Astrocyte (in vitro differentiated cells and primary cell): ENCODE measurements around the gene SEC14L3.

Experiments
- EZH2 ChIP-seq: IDR thresholded peaks from 2 replicates; pipeline ENCODE4 v1.6.1; 2012; ENCODE audit warnings: mild to moderate bottlenecking, low read length, inconsistent platforms; ENCODE audit not compliant: insufficient read depth
- TF ChIP-seq, protein P1 (sequence below): IDR thresholded peaks from 2 replicates; pipeline ENCODE4 v1.5.1; 2011; ENCODE audit warnings: low read depth, mild to moderate bottlenecking, inconsistent platforms, low read length, moderate library complexity; ENCODE audit not compliant: insufficient read depth

DNA sequence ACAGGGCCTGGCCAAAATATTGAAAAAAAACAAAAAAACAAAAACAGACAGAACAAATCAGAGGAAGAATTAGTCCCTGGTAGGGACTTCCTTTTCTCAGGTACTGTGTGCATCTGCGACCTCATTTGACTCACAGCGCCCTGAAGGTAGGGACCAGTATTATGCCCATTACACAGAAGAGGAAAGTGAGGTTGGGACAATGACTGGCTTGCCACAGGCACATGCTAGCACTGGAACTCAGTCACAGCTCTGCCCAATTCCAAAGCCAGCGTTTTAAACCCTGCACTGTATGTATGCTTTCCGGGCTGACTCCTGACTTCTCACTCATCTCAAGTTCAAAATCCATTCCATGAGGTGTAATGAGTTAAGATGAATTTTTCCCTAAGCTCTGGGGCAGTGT lies 30.3 kb upstream of the SEC14L3 start:
- TF ChIP-seq, protein P1, sequence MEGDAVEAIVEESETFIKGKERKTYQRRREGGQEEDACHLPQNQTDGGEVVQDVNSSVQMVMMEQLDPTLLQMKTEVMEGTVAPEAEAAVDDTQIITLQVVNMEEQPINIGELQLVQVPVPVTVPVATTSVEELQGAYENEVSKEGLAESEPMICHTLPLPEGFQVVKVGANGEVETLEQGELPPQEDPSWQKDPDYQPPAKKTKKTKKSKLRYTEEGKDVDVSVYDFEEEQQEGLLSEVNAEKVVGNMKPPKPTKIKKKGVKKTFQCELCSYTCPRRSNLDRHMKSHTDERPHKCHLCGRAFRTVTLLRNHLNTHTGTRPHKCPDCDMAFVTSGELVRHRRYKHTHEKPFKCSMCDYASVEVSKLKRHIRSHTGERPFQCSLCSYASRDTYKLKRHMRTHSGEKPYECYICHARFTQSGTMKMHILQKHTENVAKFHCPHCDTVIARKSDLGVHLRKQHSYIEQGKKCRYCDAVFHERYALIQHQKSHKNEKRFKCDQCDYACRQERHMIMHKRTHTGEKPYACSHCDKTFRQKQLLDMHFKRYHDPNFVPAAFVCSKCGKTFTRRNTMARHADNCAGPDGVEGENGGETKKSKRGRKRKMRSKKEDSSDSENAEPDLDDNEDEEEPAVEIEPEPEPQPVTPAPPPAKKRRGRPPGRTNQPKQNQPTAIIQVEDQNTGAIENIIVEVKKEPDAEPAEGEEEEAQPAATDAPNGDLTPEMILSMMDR, result no peak
- no peak for TF ChIP-seq EZH2
